ENCODE data around the gene ST7. TPM values are rescaled to one million over a fixed set of nuclear protein-coding genes. Genes with fewer than 3 reads are reported as not detected.

Gene ST7
- polyA plus RNA-seq, 2 of the 4 experiments (the other 2 are of a cell fraction) = 16.2 to 26.0 TPM

DNA sequence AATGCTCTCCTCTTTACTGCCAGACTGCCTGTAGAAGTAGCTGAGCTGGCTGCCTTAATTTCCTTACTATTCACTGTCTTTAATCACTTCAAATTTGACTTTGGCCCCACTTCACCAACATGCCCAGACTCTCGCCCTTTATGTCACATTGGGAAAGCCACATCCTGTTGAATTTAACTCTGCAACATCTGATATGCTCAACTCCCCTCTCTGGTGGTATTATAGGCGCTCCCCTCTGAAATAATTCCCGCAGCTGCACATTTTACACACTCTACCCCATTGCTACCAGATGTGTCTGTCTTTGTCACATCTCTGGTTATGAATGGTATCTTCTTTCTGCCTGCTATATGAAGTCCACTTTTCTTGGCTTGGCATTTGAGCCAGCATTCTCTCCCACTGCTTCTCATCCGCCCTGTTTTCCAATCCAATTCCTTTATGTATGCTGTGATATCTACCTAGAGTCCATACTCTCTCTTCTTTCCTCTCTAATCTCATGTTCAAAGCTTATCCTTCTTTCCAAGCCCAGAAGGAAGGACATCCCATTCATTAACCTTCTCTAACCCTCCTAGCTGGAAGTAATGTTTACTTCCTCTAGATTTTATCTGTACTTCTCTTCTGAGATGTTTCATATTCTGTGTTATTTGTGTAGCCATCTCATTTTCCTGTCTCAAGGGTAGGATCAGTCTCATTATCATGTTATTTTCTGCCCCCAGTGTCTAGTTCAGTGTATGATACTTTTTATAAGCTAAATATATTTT, 134.5 kb downstream of the ST7 start:
- ChIA-PET CTCF (interaction anchor here (0.8 to 1.9 kb wide), 3 partner anchors 18 to 40 kb away, joined by 3 to 7 read pairs (median 4); no protein-coding TSS in a partner anchor), POLR2A (no interaction called here)

GRCh38 chr7:117088623-117089194, 135.4 kb downstream of the ST7 start:
- TF ChIP-seq HOXB13 (CRISPR knock-in tag; IDR thresholded peaks at IDR 0.05; ENCODE audit: low read depth) = no peak
- no peak for TF ChIP-seq CHD2 (IDR thresholded peaks at IDR 0.05; ENCODE audit: low read length, partially characterized antibody)
- TF ChIP-seq, protein P1, sequence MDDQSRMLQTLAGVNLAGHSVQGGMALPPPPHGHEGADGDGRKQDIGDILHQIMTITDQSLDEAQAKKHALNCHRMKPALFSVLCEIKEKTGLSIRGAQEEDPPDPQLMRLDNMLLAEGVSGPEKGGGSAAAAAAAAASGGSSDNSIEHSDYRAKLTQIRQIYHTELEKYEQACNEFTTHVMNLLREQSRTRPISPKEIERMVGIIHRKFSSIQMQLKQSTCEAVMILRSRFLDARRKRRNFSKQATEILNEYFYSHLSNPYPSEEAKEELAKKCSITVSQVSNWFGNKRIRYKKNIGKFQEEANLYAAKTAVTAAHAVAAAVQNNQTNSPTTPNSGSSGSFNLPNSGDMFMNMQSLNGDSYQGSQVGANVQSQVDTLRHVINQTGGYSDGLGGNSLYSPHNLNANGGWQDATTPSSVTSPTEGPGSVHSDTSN (IDR thresholded peaks at IDR 0.05) = no peak
- TF ChIP-seq, protein P2, sequence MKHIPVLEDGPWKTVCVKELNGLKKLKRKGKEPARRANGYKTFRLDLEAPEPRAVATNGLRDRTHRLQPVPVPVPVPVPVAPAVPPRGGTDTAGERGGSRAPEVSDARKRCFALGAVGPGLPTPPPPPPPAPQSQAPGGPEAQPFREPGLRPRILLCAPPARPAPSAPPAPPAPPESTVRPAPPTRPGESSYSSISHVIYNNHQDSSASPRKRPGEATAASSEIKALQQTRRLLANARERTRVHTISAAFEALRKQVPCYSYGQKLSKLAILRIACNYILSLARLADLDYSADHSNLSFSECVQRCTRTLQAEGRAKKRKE (CRISPR knock-in tag; IDR thresholded peaks at IDR 0.05; ENCODE audit: low read depth) = no peak
- TF ChIP-seq ZFP36 (IDR thresholded peaks at IDR 0.05; ENCODE audit: borderline replicate concordance, partially characterized antibody) = no peak
- no peak for TF ChIP-seq FOSL2 (IDR thresholded peaks at IDR 0.05)
- TF ChIP-seq FOSL2 (CRISPR knock-in tag; IDR thresholded peaks at IDR 0.05) = no peak
- no peak for TF ChIP-seq TP53 (CRISPR knock-in tag; IDR thresholded peaks at IDR 0.05)
- no peak for TF ChIP-seq FOXS1 (CRISPR knock-in tag; IDR thresholded peaks at IDR 0.05)
- no peak for TF ChIP-seq RNF2 (IDR thresholded peaks at IDR 0.05; ENCODE audit: borderline replicate concordance, low read depth)
- CTCF ChIA-PET = interaction anchor here (0.8 to 1.9 kb wide), 3 partner anchors 19 to 39 kb away, joined by 3 to 7 read pairs (median 4); no protein-coding TSS in a partner anchor
- Histone ChIP-seq H3K4me3 (no peak overlapping the region), H3K9me3 (no peaks in the 10 kb centered on the region), H3K4me1 (no peaks in the 10 kb centered on the region), H3K27ac (no peak overlapping the region), H3K4me2 (no peak overlapping the region)
- no peak for DNase-seq (ENCODE audit: low read depth in 1 of 2, low spot score in 1 of 2)
- 91% methylated on average over 2 of the region's 2 CpGs for WGBS (ENCODE audit: missing lambda C conversion rate)
- POLR2A ChIA-PET = no interaction called here
- ATAC-seq = no peak
- FAIRE-seq = no peak

More for the DNA sequence above, 134.5 kb downstream of the ST7 start:
- no peak for FAIRE-seq
- no peak for DNase-seq (ENCODE audit: low read depth in 1 of 2, low spot score in 1 of 2)
- no peaks in the 10 kb centered on the region for H3K9me3 ChIP-seq
- no peak overlapping the region for H3K4me3 ChIP-seq
- WGBS (ENCODE audit: missing lambda C conversion rate) = 92% methylated on average over 4 of the region's 4 CpGs
- no peak overlapping the region for H3K4me2 ChIP-seq
- ATAC-seq = no peak
- H3K27ac ChIP-seq = no peak overlapping the region
- no peaks in the 10 kb centered on the region for H3K4me1 ChIP-seq
- TF ChIP-seq TP53 (CRISPR knock-in tag; IDR thresholded peaks at IDR 0.05) (no peak), RNF2 (IDR thresholded peaks at IDR 0.05; ENCODE audit: borderline replicate concordance, low read depth) (no peak), JUN (IDR thresholded peaks at IDR 0.05) (no peak), JUNB (IDR thresholded peaks at IDR 0.05) (no peak), KDM1A (IDR thresholded peaks at IDR 0.05; ENCODE audit: low read depth) (no peak), ESRRA (IDR thresholded peaks at IDR 0.05; ENCODE audit: borderline replicate concordance, low read length) (no peak), EHF (CRISPR knock-in tag; IDR thresholded peaks at IDR 0.05) (no peak), ZSCAN20 (CRISPR knock-in tag; IDR thresholded peaks at IDR 0.05) (no peak), CHD4 (IDR thresholded peaks at IDR 0.05; ENCODE audit: borderline replicate concordance) (no peak), CEBPB (IDR thresholded peaks at IDR 0.05) (no peak), TFCP2L1 (CRISPR knock-in tag; IDR thresholded peaks at IDR 0.05) (no peak), HOXB5 (CRISPR knock-in tag; IDR thresholded peaks at IDR 0.05) (no peak), HEYL (CRISPR knock-in tag; IDR thresholded peaks at IDR 0.05) (no peak), ZC3H11A (IDR thresholded peaks at IDR 0.05) (no peak)
- TF ChIP-seq, protein P3, sequence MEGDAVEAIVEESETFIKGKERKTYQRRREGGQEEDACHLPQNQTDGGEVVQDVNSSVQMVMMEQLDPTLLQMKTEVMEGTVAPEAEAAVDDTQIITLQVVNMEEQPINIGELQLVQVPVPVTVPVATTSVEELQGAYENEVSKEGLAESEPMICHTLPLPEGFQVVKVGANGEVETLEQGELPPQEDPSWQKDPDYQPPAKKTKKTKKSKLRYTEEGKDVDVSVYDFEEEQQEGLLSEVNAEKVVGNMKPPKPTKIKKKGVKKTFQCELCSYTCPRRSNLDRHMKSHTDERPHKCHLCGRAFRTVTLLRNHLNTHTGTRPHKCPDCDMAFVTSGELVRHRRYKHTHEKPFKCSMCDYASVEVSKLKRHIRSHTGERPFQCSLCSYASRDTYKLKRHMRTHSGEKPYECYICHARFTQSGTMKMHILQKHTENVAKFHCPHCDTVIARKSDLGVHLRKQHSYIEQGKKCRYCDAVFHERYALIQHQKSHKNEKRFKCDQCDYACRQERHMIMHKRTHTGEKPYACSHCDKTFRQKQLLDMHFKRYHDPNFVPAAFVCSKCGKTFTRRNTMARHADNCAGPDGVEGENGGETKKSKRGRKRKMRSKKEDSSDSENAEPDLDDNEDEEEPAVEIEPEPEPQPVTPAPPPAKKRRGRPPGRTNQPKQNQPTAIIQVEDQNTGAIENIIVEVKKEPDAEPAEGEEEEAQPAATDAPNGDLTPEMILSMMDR (IDR thresholded peaks at IDR 0.05) = no peak
- TF ChIP-seq, protein P4, sequence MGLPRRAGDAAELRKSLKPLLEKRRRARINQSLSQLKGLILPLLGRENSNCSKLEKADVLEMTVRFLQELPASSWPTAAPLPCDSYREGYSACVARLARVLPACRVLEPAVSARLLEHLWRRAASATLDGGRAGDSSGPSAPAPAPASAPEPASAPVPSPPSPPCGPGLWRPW (IDR thresholded peaks at IDR 0.05) = no peak
- TF ChIP-seq, protein P5, sequence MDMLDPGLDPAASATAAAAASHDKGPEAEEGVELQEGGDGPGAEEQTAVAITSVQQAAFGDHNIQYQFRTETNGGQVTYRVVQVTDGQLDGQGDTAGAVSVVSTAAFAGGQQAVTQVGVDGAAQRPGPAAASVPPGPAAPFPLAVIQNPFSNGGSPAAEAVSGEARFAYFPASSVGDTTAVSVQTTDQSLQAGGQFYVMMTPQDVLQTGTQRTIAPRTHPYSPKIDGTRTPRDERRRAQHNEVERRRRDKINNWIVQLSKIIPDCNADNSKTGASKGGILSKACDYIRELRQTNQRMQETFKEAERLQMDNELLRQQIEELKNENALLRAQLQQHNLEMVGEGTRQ (IDR thresholded peaks at IDR 0.05) = no peak
- TF ChIP-seq, protein P6, sequence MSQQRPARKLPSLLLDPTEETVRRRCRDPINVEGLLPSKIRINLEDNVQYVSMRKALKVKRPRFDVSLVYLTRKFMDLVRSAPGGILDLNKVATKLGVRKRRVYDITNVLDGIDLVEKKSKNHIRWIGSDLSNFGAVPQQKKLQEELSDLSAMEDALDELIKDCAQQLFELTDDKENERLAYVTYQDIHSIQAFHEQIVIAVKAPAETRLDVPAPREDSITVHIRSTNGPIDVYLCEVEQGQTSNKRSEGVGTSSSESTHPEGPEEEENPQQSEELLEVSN (IDR thresholded peaks at IDR 0.05; ENCODE audit: borderline replicate concordance, low read depth) = no peak
